K562 (cell line): ENCODE data around the gene PPP1R16B. TPM values are rescaled to one million over a fixed set of nuclear protein-coding genes. Genes with fewer than 3 reads are reported as not detected.

ENCODE experiments used
- ADNP ChIP-seq: fragments of 200-800 bp; sonication (Bioruptor generic); IDR thresholded peaks from 2 replicates; pipeline ENCODE4 v1.6.1; 2016; ENCODE audit warnings: missing genetic modification characterization, missing compliant biosample characterization
- AFF1 ChIP-seq, 2 experiments: fragments of 450-650 bp; IDR thresholded peaks; 2 replicates each; pipeline ENCODE4 v1.6.1; 2018; ENCODE audit warnings: mild to moderate bottlenecking in 2 of 2, low read depth in 1 of 2; ENCODE audit not compliant: partially characterized antibody in 2 of 2
- CEBPB ChIP-seq: fragments of 450-650 bp; IDR thresholded peaks from 2 replicates; pipeline ENCODE4 v1.6.1; 2016; ENCODE audit warnings: missing genetic modification characterization, missing compliant biosample characterization
- POLR3A ChIP-seq: IDR thresholded peaks from 2 replicates; pipeline ENCODE4 v1.6.1; 2011; ENCODE audit warnings: borderline replicate concordance, mild to moderate bottlenecking, moderate library complexity; ENCODE audit not compliant: insufficient read length, insufficient read depth; ENCODE audit errors: extremely low read depth
- RCOR1 ChIP-seq, 2 experiments: IDR thresholded peaks; 2 replicates each; pipeline ENCODE4 v1.6.1; 2012; ENCODE audit warnings: low read depth in 2 of 2, low read length in 2 of 2, borderline replicate concordance in 1 of 2, improper control_type of control experiment in 1 of 2
- REST ChIP-seq, 2 experiments: fragments of 450-650 bp; formaldehyde crosslinking in 1 of 2; IDR thresholded peaks; 2 replicates each; pipeline versions ENCODE4 v1.4.0 to v1.6.1; 2014 to 2020; ENCODE audit warnings: mild to moderate bottlenecking in 2 of 2, borderline replicate concordance in 1 of 2, low read depth in 1 of 2
- ZBTB17 ChIP-seq: fragments of 450-650 bp; formaldehyde crosslinking; IDR thresholded peaks from 2 replicates; pipeline ENCODE4 v1.4.0; 2020; ENCODE audit warnings: mild to moderate bottlenecking
- ZNF398 ChIP-seq: fragments of 250-450 bp; sonication (Bioruptor Pico); IDR thresholded peaks from 2 replicates; pipeline ENCODE4 v1.8.0; 2021; ENCODE audit warnings: moderate library complexity, mild to moderate bottlenecking, inconsistent platforms
- ZNF449 ChIP-seq: fragments of 250-450 bp; sonication (Bioruptor Pico); IDR thresholded peaks from 2 replicates; pipeline ENCODE4 v1.8.0; 2022; ENCODE audit warnings: moderate library complexity, mild to moderate bottlenecking, inconsistent platforms
- polyA plus RNA-seq, 8 experiments: library from polyadenylated mRNA; depleted of rRNA in 4 of 8; stranded (reverse) in 5 of 8; unstranded in 3 of 8; fragments of >200 nt; fragmentation: Nextera tagmentation in 2 of 8; fragmentation: Illumina TruSeq in 1 of 8; extraction: Ambion mirVana in 2 of 8; extraction: Trizol in 1 of 8; gene quantifications; 2 replicates each; pipeline versions ENCODE4 v1.2.1 to v1.2.3, GENCODE V29; 2011 to 2014; ENCODE audit warnings: inconsistent platforms in 1 of 8, missing spikeins in 1 of 8
- total RNA-seq, 7 experiments: library from RNA; depleted of rRNA in 6 of 7; stranded (reverse); fragments of >200 nt in 6 of 7; fragmentation: Illumina TruSeq in 2 of 7; extraction: Trizol in 2 of 7; gene quantifications; 2 replicates each; pipeline versions ENCODE4 v1.2.1 to v1.2.3, GENCODE V29; 2011 to 2021; ENCODE audit warnings: low replicate concordance in 1 of 7

The PPP1R16B gene
- total and polyA plus RNA-seq, 9 of the 15 experiments (the other 6 are each of a cell fraction or from before 2014, with no cell fraction given): 1.5 to 11.5 (median 6.8) TPM

- TF ChIP-seq RCOR1 (IDR thresholded peaks at IDR 0.05; ENCODE audit: borderline replicate concordance in 1 of 2, low read depth in 2 of 2, low read length in 2 of 2): 0 out of 4 replicates have a peak, but pooled peaks of 1 of the 2 experiments have one; percentile 12
- TF ChIP-seq ZNF398 (CRISPR knock-in tag): no peak
- no peak for TF ChIP-seq ZBTB17 (CRISPR knock-in tag)
- TF ChIP-seq POLR3A: no peak
- no peak for TF ChIP-seq AFF1 (IDR thresholded peaks at IDR 0.05; ENCODE audit: low read depth in 1 of 2, partially characterized antibody in 2 of 2)
- peak; percentile 67 for TF ChIP-seq ADNP (tag)
- no peak for TF ChIP-seq REST (IDR thresholded peaks at IDR 0.05; ENCODE audit: borderline replicate concordance)
- no peak for TF ChIP-seq REST (CRISPR knock-in tag; IDR thresholded peaks at IDR 0.05; ENCODE audit: low read depth)
- no peak for TF ChIP-seq ZNF449 (CRISPR knock-in tag)
- TF ChIP-seq CEBPB (tag): no peak
These were observed 13.6 kb upstream of the PPP1R16B start (continued) for GRCh38 chr20:38791940-38792339.
